Endothelial cell of umbilical vein (primary cell): Measurements from ENCODE around the gene MBLAC1.

Experiments
- FOS ChIP-seq: IDR thresholded peaks from 2 replicates; pipeline ENCODE4 v1.6.1; 2011; ENCODE audit warnings: mild to moderate bottlenecking, low read length, moderate library complexity, borderline replicate concordance; ENCODE audit not compliant: insufficient read depth
- MAX ChIP-seq: IDR thresholded peaks from 2 replicates; pipeline ENCODE4 v1.6.1; 2011; ENCODE audit not compliant: insufficient read depth, insufficient read length
- MYC ChIP-seq: IDR thresholded peaks from one replicate; pipeline ENCODE4 v1.6.1; 2011; ENCODE audit warnings: mild to moderate bottlenecking, low read depth, low read length
- TF ChIP-seq, protein P1 (sequence below), 2 donors: IDR thresholded peaks; 1 replicate in 1 of 2; 2 replicates in 1 of 2; pipeline ENCODE4 v1.5.1; 2011; ENCODE audit warnings: low read length in 2 of 2, mild to moderate bottlenecking in 2 of 2, moderate library complexity in 2 of 2, control low read depth in 1 of 2, inconsistent platforms in 1 of 2, low read depth in 1 of 2; ENCODE audit not compliant: insufficient read depth in 1 of 2; ENCODE audit errors: extremely low read depth in 1 of 2

DNA sequence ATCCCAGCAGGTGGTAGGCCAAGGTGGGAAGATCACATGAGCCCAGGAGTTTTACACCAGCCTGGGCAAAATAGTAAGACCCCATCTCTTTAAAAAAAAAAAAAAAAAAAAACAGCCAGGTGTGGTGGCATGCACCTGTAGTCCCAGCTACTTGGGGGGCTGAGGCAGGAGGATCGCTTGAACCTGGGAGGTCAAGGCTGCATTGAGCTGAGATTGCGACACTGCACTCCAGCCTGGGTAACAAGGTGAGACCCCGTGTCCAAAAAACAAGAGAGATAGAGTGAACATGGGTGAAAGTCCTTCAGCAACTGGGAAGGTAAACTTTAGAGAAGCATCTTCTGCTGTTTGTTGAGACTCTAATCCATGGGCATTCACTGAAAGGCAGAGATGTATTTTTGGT lies 15.7 kb downstream of the MBLAC1 start:
- TF ChIP-seq, protein P1, sequence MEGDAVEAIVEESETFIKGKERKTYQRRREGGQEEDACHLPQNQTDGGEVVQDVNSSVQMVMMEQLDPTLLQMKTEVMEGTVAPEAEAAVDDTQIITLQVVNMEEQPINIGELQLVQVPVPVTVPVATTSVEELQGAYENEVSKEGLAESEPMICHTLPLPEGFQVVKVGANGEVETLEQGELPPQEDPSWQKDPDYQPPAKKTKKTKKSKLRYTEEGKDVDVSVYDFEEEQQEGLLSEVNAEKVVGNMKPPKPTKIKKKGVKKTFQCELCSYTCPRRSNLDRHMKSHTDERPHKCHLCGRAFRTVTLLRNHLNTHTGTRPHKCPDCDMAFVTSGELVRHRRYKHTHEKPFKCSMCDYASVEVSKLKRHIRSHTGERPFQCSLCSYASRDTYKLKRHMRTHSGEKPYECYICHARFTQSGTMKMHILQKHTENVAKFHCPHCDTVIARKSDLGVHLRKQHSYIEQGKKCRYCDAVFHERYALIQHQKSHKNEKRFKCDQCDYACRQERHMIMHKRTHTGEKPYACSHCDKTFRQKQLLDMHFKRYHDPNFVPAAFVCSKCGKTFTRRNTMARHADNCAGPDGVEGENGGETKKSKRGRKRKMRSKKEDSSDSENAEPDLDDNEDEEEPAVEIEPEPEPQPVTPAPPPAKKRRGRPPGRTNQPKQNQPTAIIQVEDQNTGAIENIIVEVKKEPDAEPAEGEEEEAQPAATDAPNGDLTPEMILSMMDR (IDR thresholded peaks at IDR 0.05; ENCODE audit: extremely low read depth in 1 of 2, insufficient read depth in 1 of 2, low read depth in 1 of 2, low read length in 2 of 2): no peak
- TF ChIP-seq MYC: no peak
- no peak for TF ChIP-seq FOS
- no peak for TF ChIP-seq MAX
